Tibial nerve (tissue), 4 donors: Measurements from ENCODE around the gene PEX1.
"Not testable (repeated sequence)": the region's sequence is repeated elsewhere in the genome, so short reads cannot be mapped to it uniquely, and the experiment has no call there.

Experiments
- EP300 ChIP-seq, 2 donors: sonication (generic); formaldehyde crosslinking; IDR thresholded peaks; one replicate each; pipeline ENCODE4 v1.6.1; 2017; ENCODE audit warnings: antibody characterized with exemption in 2 of 2, mild to moderate bottlenecking in 1 of 2
- TF ChIP-seq, protein P1 (sequence below), 5 experiments: fragments of 200-600 bp in 3 of 5; fragments of 450-650 bp in 2 of 5; sonication (generic) in 3 of 5; IDR thresholded peaks; one replicate each; pipeline ENCODE4 v1.5.1; 2016 to 2019; ENCODE audit warnings: antibody characterized with exemption in 5 of 5, mild to moderate bottlenecking in 3 of 5, moderate library complexity in 2 of 5

DNA sequence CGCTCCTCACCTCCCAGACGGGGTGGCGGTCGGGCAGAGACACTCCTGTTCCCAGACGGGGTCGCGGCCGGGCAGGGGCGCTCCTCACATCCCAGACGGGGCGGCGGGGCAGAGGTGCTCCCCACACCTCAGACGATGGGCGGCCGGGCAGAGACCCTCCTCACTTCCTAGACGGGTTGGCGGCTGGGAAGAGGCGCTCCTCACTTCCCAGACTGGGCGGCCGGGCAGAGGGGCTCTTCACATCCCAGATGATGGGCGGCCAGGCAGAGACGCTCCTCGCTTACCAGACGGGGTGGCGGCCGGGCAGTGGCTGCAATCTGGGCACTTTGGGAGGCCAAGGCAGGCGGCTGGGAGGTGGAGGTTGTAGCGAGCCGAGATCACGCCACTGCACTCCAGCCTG lies 16.8 kb upstream of the PEX1 start:
- TF ChIP-seq, protein P1, sequence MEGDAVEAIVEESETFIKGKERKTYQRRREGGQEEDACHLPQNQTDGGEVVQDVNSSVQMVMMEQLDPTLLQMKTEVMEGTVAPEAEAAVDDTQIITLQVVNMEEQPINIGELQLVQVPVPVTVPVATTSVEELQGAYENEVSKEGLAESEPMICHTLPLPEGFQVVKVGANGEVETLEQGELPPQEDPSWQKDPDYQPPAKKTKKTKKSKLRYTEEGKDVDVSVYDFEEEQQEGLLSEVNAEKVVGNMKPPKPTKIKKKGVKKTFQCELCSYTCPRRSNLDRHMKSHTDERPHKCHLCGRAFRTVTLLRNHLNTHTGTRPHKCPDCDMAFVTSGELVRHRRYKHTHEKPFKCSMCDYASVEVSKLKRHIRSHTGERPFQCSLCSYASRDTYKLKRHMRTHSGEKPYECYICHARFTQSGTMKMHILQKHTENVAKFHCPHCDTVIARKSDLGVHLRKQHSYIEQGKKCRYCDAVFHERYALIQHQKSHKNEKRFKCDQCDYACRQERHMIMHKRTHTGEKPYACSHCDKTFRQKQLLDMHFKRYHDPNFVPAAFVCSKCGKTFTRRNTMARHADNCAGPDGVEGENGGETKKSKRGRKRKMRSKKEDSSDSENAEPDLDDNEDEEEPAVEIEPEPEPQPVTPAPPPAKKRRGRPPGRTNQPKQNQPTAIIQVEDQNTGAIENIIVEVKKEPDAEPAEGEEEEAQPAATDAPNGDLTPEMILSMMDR (IDR thresholded peaks at IDR 0.05) = not testable (repeated sequence)
- TF ChIP-seq EP300 (IDR thresholded peaks at IDR 0.05) = not testable (repeated sequence)
